Fibroblast of skin of back (primary cell): Measurements from ENCODE around the gene PTCH1.

ENCODE experiments used
- DNase-seq: peaks from one replicate; pipeline ENCODE4 v3.0.0-alpha.2; 2013

The PTCH1 gene

GRCh38 chr9:95437559-95437958 lies 79.2 kb downstream of the PTCH1 start:
- DNase-seq: no peak

DNA sequence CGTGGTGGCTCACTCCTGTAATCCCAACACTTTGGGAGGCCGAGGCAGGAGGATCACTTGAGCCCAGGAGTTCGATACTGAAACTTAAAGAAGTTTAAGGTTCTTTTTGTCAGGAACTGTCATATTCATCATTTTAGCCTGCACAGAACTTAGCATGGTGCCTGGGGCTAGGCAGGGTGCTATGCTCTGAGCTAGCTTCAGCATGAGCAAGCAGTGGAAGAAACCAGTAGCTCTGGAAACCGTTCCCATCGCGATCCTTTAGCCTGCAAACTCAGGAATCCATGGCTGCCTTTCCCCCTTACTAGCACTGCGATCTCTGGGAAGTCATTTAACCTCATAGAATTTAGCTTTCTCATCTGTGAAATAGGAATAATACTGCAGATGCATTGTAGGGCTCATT lies 80.4 kb downstream of the PTCH1 start:
- DNase-seq: no peak

- DNase-seq: no peak
Observed at GRCh38 chr9:95435074-95435728, 81.6 kb downstream of the PTCH1 start.

DNA sequence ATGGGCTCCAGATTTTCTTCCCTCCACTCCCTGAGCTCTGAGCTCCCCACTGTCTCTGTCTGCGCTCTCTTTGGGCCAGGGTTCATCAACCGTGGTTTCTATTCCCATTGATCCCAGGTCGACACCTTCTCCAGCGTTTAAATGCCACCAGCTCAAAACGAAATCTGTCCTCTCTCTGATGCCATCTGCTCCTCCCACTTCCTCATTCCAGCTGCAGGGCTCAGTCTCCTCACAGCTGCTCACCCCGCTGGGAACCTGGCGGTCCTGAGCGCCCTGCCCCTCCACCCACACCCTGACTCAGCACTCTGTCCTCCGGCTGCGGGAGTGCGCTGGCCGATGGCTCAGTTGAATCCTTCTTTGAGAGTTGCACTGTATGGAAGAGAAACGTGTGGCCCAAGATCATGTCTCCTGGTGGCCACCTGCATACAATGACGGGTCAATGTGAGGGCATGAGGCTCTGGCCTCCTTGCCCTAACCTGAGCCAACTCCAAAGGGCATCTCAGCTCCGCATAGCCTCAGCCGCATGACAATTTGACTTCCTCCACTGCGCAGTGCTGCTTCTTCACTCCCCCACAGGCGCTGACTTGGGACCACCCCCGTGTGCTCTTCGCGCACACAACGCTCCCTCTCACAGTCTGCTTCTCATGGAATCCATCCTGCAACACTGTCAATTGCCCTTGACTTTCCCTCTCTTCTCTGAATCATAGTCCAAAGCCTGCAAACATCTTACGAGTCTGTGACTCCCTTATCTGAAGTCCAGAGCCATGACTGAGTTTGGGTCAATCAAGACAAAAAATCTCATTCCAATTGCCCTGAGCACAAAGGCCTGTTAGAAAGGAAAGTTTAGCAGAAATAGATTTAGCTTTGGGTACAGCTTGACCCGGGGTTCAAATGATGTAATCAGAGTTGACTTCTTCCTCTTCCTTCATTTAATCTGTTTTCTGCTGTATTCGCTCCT lies 82.4 kb downstream of the PTCH1 start:
- DNase-seq: no peak

DNA sequence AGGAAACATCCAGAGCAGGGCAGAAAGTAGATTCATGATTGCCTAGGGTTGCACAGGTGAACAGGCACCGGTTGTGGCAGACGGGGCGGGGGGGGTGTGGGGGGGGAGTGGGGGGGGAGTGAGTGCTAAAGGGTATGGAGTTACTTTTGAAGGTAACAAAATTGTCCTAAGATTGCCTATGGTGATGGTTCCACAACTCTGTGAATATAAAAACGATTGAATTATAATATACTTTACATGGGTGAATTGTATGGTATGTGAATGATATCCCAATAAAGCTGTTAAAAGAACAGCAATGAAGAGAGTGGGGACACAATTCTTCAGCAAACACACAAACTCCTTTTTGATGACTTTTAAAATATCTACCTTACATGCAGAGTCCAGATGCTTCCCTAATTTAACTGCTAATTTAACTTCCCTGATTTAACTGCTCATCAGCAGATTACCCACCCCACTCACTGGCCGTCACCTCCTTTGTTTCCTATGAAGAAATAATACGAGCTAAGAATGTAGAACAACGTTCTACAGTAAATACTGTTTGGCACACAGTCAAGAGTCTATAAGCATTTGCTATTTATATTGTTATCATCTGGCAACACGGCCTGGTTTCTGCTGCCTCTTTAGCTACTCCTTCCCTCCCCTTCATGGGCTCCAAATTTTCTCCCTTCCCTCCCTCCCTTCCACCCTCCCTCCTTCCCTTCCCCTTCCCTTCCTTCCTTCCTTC lies 83.5 kb downstream of the PTCH1 start:
- no peak for DNase-seq

DNA sequence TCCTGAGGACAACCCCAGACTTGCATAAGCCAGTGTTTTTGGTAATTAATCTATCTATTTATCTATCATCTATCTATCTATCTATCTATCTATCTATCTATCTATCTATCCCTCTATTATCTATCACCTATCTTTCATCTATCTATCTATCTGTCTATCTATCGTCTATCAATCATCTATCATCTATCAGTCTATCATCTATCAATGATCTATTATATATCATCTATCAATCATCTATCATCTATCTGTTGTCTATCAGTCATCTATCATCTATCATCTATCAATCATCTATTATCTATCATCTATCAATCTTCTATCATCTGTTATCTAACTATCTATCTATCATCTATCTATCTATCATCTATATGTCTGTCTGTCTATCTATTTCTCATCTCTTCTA lies 85.5 kb downstream of the PTCH1 start:
- DNase-seq: no peak

DNA sequence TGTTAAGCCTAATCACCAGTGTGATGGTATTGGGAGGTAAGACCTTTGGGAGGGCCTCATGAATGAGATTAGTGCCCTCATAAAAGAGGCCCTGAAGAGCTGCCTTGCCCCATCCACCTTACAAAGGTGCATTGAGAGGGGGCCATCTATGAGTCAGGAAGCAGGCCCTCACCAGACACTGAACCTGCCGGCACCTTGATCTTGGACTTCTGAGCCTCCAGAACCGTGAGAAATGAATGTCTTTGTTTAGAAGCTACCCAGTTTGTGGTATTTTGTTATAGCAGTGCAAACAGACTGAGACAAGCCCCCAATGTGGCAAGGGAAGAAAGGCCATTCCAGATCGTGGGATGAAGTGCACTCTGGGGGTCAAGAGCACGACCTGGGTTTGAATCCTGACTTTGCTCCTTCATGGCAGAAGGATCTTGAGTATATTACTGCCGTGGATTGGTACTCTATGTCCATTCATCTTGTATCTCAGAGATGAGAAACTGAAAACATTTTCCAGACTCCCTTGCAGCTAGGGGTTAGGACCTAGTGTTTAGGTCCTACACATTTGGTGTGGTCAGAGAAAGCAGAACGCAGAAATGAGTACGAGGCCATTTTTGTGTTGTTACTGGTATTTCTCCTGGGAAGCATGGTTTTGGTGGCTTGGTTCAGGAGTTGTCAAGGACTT lies 86.7 kb downstream of the PTCH1 start:
- DNase-seq: no peak

GRCh38 chr9:95429096-95429495 lies 87.7 kb downstream of the PTCH1 start:
- DNase-seq: peak; percentile 26

GRCh38 chr9:95425910-95426551 lies 90.7 kb downstream of the PTCH1 start:
- DNase-seq: peak; percentile 16

DNA sequence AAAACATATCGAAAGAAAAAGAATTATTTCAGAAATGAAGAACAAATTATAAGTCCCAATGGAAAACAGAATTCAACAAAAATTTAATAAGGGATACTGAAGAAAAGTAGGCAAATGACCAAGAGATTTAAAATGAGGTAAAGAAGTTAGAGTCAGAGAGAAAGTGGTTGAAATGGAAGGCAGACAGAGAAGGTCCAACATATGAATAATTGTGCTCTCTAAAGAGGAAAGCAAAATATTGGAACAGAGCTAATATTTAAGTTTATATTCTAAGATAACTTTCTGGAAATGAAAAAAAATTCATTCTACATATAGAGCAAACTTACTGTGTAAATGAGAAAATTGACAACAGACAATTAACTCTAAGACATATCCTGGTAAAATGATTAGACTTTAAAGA lies 94.1 kb downstream of the PTCH1 start:
- DNase-seq: no peak

GRCh38 chr9:95420518-95420917 lies 96.3 kb downstream of the PTCH1 start:
- no peak for DNase-seq

GRCh38 chr9:95419444-95419843 lies 97.3 kb downstream of the PTCH1 start:
- DNase-seq: no peak

DNA sequence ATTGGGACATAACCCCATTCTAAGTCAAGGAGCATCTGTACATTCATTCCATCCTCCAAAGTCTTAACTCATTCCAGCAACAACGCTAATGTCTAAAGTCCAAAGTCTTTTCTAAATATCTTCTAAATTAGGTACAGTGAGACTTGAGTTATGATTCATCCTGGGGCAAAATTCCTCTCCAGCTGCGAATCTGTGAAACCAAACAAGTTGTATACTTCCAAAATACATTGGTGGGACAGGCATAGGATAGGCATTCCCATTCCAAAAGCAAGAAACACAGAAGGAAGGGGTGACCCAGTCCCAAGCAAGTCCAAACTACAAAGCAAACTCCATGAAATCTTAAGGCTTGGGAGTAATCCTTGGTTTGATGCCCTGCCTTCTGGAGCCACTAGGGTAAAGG lies 101.6 kb downstream of the PTCH1 start:
- DNase-seq: peak; percentile 57

DNA sequence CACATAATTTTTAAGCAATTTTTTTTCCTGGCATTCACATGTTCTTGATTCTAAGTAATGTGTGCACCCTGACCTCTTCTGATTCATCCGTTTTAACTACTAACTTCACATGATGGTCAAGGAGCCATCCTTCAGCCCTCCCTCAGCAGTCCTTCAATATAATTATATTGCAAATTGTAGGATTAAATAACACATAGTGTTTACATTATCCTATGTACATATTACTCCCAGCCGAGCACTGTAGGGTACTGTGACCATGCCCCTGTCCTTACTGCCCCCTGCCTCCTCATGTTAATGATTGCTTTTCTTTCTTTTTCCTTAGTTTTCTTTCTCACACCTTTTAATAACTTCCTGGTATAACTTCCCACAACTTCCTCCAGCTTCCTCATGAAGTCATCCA lies 103.0 kb downstream of the PTCH1 start:
- DNase-seq: no peak

GRCh38 chr9:95411054-95411892 lies 105.5 kb downstream of the PTCH1 start:
- no peak for DNase-seq

DNA sequence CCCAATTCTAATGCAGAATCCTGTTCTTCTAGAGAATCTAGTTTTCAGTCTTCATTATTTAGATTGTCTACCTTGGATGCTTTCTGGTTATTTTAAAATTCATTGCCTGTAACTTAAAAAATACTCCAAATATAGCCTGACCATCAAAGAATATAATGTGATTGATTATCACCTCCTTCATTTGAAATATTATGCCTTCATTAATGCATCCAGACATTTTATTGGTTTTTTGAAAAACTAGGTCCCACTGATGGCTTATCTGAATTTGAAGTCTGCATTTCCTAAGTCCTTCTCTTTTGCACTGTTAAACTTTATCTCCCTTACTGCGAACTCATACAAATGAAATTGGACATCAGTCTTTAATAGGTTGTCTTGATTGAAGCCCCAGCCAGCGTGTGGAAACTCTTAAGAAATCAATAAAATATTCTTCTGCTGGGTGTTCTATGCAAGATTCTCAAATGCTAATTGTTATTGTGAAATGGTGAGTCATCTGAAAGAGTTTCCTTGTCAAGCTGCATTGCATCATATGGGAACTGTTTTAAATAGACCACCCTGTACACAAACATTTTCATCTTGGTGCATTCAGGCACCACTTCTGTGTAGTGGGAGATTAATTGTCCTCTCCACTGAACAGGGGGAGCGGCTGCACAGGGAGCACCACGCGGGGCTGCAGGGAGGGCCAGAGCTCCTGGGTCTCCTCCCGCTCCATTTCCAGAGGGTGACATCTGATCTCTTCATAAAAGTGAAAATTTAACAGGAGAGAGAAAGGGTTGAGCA lies 106.9 kb downstream of the PTCH1 start:
- DNase-seq: peak; percentile 67

- no peak for DNase-seq
Observed at GRCh38 chr9:95407524-95407923, 109.2 kb downstream of the PTCH1 start.

DNA sequence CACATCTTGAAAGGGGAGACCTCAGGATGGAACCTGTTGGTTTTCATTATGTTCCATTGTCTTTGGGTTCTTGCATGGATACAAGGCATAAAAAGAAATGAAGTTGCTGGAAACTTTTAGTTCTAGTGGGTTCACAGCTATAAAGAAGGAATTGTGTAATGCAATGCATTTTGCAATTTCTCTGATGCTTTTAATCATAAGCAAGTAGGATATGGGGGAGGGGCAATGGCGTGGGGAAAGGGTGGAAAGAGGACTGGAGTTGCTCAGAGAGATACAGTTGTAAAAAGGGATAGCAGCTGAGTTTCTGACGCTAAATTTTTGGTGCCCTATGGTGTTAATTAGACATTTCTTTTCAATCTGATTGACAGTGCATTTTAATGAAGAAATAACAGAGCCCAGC lies 110.7 kb downstream of the PTCH1 start:
- DNase-seq: no peak

GRCh38 chr9:95399261-95399660 lies 117.5 kb downstream of the PTCH1 start:
- no peak for DNase-seq
